ENCODE data around the gene RBP2. TPM values are rescaled to one million over a fixed set of nuclear protein-coding genes. Genes with fewer than 3 reads are reported as not detected.

RBP2 gene
- total and polyA plus RNA-seq, 2 donors (not counting 3 experiments of a cell fraction or from before 2014, with no cell fraction given), result not detected

DNA sequence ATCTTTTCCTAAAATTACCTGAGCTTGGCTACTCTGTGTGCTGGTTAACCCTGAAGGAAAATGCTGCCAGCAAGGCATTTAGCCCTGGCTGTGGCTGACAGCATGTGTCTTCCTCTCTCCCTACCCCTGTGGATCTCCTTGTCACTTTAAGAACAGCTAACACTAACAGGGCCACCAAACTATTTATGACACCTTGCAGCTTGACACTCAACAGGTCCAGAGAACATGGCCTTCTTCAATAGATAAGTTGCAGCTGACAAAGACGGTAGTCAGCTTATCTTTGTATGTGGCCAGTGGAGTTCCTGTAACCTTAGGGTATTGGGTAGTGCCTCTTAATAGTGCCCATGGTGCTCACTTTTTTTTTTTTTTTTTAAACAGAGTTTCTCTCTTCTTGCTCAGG lies 54.9 kb downstream of the RBP2 start:
- TF ChIP-seq GATA2 (IDR thresholded peaks at IDR 0.05; ENCODE audit: insufficient read depth, insufficient read length, low read depth, low read length), result no peak
- H3K79me2 ChIP-seq (ENCODE audit: control insufficient read depth, insufficient read depth, low read length), result no peaks in the 10 kb centered on the region
- no peak for FAIRE-seq
- no TSS peak for BruUV-seq (replicated peaks)
- DNase-seq (ENCODE audit: low read depth, low spot score), result no peak
- ChIA-PET POLR2A (interaction anchor here (0.9 kb wide), 1 partner anchor 19 kb away, joined by 5 read pairs; no protein-coding TSS in a partner anchor), CTCF (no interaction called here)
- no peak overlapping the region for H3K4me3 ChIP-seq (replicated peaks in 1 of 3; ENCODE audit: insufficient read depth in 1 of 3, low read depth in 1 of 3, low read length in 3 of 3)
- no peaks in the 10 kb centered on the region for H3K9me1 ChIP-seq (replicated peaks; ENCODE audit: control insufficient read depth, extremely low read depth, insufficient read depth, low read length)
- H3K9ac ChIP-seq (replicated peaks; ENCODE audit: extremely low read depth, insufficient read depth, low read length), result no peak overlapping the region
- intact Hi-C loops (cut with micrococcal nuclease), result loop anchor here (10.0 kb wide), 1 partner anchor 253 kb away; the partner anchor contains the start of gene NMNAT3
- H3K4me2 ChIP-seq (ENCODE audit: insufficient read depth, low read length), result no peak overlapping the region
- no peaks in the 10 kb centered on the region for H3K36me3 ChIP-seq (ENCODE audit: control insufficient read depth in 2 of 2, extremely low read depth in 1 of 2, insufficient read depth in 2 of 2, low read length in 2 of 2)
- H3K27me3 ChIP-seq (ENCODE audit: control insufficient read depth in 2 of 2, insufficient read depth in 2 of 2, low read length in 2 of 2), result no peaks in the 10 kb centered on the region
- H3K4me1 ChIP-seq (ENCODE audit: control insufficient read depth, extremely low read depth, insufficient read depth, low read length), result no peaks in the 10 kb centered on the region
- no peak overlapping the region for H3K27ac ChIP-seq (ENCODE audit: insufficient read depth, low read depth, low read length)
- H2AFZ ChIP-seq (ENCODE audit: low read depth, low read length), result no peak overlapping the region
- dilution Hi-C loops (cut with MboI; ENCODE audit: extremely low pct_ligation_motif_present, low sequenced_read_pairs), result no loop called here
- no peaks in the 10 kb centered on the region for H3K9me3 ChIP-seq (replicated peaks; ENCODE audit: control insufficient read depth, insufficient read depth, low read length)
- H4K20me1 ChIP-seq (replicated peaks; ENCODE audit: control insufficient read depth, extremely low read depth, insufficient read depth, low read length), result no peaks in the 10 kb centered on the region

DNA sequence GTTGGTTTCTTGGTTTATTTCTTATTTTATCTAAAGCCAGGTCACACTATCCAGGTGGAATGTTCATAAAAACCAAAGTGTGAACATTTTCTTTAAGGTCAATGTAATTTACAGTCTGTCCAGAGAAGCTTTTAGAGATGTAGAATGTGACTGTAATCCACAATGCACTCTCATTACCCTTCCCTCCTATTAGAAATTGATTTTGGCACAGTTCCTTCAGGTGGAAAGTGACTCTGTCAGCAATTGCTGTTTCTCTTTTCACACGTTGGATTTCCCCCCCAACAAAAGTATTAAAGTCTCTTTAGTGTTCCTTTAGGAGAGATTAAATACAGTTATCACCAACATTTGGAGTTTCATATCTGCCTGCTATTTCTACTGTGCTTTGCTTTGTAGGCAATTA lies 55.3 kb downstream of the RBP2 start:
- no peaks in the 10 kb centered on the region for H4K20me1 ChIP-seq (replicated peaks; ENCODE audit: control insufficient read depth, extremely low read depth, insufficient read depth, low read length)
- no TSS peak for BruUV-seq (replicated peaks)
- TF ChIP-seq FOS (IDR thresholded peaks at IDR 0.05; ENCODE audit: borderline replicate concordance, insufficient read depth, low read length) (no peak), EZH2 (IDR thresholded peaks at IDR 0.05; ENCODE audit: borderline replicate concordance, low read depth, low read length, severe bottlenecking) (no peak), POLR2A (IDR thresholded peaks at IDR 0.05; ENCODE audit: low read depth, low read length) (no peak), GATA2 (IDR thresholded peaks at IDR 0.05; ENCODE audit: insufficient read depth, insufficient read length, low read depth, low read length) (no peak), POLR2AphosphoS5 (IDR thresholded peaks at IDR 0.05; ENCODE audit: insufficient read depth, low read depth, low read length) (no peak), MYC (IDR thresholded peaks at IDR 0.05; ENCODE audit: low read depth, low read length) (no peak), JUN (IDR thresholded peaks at IDR 0.05; ENCODE audit: borderline replicate concordance, insufficient read depth, insufficient read length, low read depth) (no peak)
- TF ChIP-seq, protein P1, sequence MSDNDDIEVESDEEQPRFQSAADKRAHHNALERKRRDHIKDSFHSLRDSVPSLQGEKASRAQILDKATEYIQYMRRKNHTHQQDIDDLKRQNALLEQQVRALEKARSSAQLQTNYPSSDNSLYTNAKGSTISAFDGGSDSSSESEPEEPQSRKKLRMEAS (IDR thresholded peaks at IDR 0.05; ENCODE audit: insufficient read depth, insufficient read length), result no peak
- TF ChIP-seq, protein P2, sequence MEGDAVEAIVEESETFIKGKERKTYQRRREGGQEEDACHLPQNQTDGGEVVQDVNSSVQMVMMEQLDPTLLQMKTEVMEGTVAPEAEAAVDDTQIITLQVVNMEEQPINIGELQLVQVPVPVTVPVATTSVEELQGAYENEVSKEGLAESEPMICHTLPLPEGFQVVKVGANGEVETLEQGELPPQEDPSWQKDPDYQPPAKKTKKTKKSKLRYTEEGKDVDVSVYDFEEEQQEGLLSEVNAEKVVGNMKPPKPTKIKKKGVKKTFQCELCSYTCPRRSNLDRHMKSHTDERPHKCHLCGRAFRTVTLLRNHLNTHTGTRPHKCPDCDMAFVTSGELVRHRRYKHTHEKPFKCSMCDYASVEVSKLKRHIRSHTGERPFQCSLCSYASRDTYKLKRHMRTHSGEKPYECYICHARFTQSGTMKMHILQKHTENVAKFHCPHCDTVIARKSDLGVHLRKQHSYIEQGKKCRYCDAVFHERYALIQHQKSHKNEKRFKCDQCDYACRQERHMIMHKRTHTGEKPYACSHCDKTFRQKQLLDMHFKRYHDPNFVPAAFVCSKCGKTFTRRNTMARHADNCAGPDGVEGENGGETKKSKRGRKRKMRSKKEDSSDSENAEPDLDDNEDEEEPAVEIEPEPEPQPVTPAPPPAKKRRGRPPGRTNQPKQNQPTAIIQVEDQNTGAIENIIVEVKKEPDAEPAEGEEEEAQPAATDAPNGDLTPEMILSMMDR (IDR thresholded peaks at IDR 0.05; ENCODE audit: extremely low read depth in 1 of 2, insufficient read depth in 1 of 2, low read depth in 1 of 2, low read length in 2 of 2), result no peak
- H2AFZ ChIP-seq (ENCODE audit: low read depth, low read length), result no peak overlapping the region
- no peak for FAIRE-seq
- H3K27ac ChIP-seq (ENCODE audit: insufficient read depth, low read depth, low read length), result no peak overlapping the region
- H3K4me1 ChIP-seq (ENCODE audit: control insufficient read depth, extremely low read depth, insufficient read depth, low read length), result no peaks in the 10 kb centered on the region
- DNase-seq (ENCODE audit: low read depth, low spot score), result no peak
- no peaks in the 10 kb centered on the region for H3K27me3 ChIP-seq (ENCODE audit: control insufficient read depth in 2 of 2, insufficient read depth in 2 of 2, low read length in 2 of 2)
- H3K9me3 ChIP-seq (replicated peaks; ENCODE audit: control insufficient read depth, insufficient read depth, low read length), result no peaks in the 10 kb centered on the region
- dilution Hi-C loops (cut with MboI; ENCODE audit: extremely low pct_ligation_motif_present, low sequenced_read_pairs) (no loop called here), intact Hi-C loops (cut with micrococcal nuclease) (loop anchor here (10.0 kb wide), 1 partner anchor 254 kb away; the partner anchor contains the start of gene NMNAT3)
- H3K79me2 ChIP-seq (ENCODE audit: control insufficient read depth, insufficient read depth, low read length), result no peaks in the 10 kb centered on the region
- POLR2A ChIA-PET, result interaction anchor here (0.9 kb wide), 1 partner anchor 18 kb away, joined by 5 read pairs; no protein-coding TSS in a partner anchor
- no peaks in the 10 kb centered on the region for H3K9me1 ChIP-seq (replicated peaks; ENCODE audit: control insufficient read depth, extremely low read depth, insufficient read depth, low read length)
- H3K36me3 ChIP-seq (ENCODE audit: control insufficient read depth in 2 of 2, extremely low read depth in 1 of 2, insufficient read depth in 2 of 2, low read length in 2 of 2), result no peaks in the 10 kb centered on the region
- CTCF ChIA-PET, result no interaction called here
- no peak overlapping the region for H3K4me2 ChIP-seq (ENCODE audit: insufficient read depth, low read length)
- no peak overlapping the region for H3K4me3 ChIP-seq (replicated peaks in 1 of 3; ENCODE audit: insufficient read depth in 1 of 3, low read depth in 1 of 3, low read length in 3 of 3)
- H3K9ac ChIP-seq (replicated peaks; ENCODE audit: extremely low read depth, insufficient read depth, low read length), result no peak overlapping the region
